Vagina (tissue), 2 donors: Measurements from ENCODE around the gene CEP250.

Experiments used
- CTCF ChIP-seq, 3 experiments: fragments of 450-650 bp in 2 of 3; fragments of 200-600 bp in 1 of 3; sonication (generic) in 1 of 3; IDR thresholded peaks; one replicate each; pipeline ENCODE4 v1.5.1; 2017 to 2019; ENCODE audit warnings: antibody characterized with exemption in 3 of 3, mild to moderate bottlenecking in 2 of 3, moderate library complexity in 2 of 3
- POLR2A ChIP-seq, 2 donors: fragments of 450-650 bp; IDR thresholded peaks; one replicate each; pipeline ENCODE4 v1.6.1; 2017; ENCODE audit warnings: antibody characterized with exemption in 2 of 2, mild to moderate bottlenecking in 2 of 2, moderate library complexity in 2 of 2

GRCh38 chr20:35506179-35506578, 50.8 kb downstream of the CEP250 start:
- no peak for TF ChIP-seq CTCF (IDR thresholded peaks at IDR 0.05)
- TF ChIP-seq POLR2A (IDR thresholded peaks at IDR 0.05): no peak
